ENCODE results near the gene LDB1. TPM values are rescaled to one million over a fixed set of nuclear protein-coding genes. Genes with fewer than 3 reads are reported as not detected.

Gene LDB1
- total RNA-seq (2021; fragmentation: NEBNext Ultra II Directional; extraction: Animal tissue kit (Norgen Biotek cat#: 25700)) = 10 to 100 TPM; 51.6 to 64.8 (median 59.3) TPM
- long read RNA-seq, partial matches to known transcripts = 8 of 9 reads
- long read RNA-seq, other reads (novel, unspliced or antisense) = 1 of 9 reads

- peak; percentile 30; the same call in 1 of the 2 replicates for TF ChIP-seq CTCF (IDR thresholded peaks at IDR 0.05)
- Mint-ChIP-seq H3K4me1 (ENCODE audit: low read depth) (peaks cover 66% of the 10 kb centered on the region), H3K36me3 (ENCODE audit: low read depth) (no peaks in the 10 kb centered on the region)
Observed at GRCh38 chr10:102120142-102120990, at the start of gene LDB1. Gene LDB1 (minus strand): TSS chr10:102120368. CDS start chr10:102120110, 258 bp downstream.

GRCh38 chr10:102167861-102168260 is 47.7 kb upstream of the LDB1 start:
- TF ChIP-seq CTCF (IDR thresholded peaks at IDR 0.05) = no peak
- Mint-ChIP-seq H3K36me3 (ENCODE audit: low read depth) (no peaks in the 10 kb centered on the region), H3K4me3 (no peak overlapping the region), H3K4me1 (ENCODE audit: low read depth) (peaks cover 6% of the 10 kb centered on the region; the same call in 1 of the 2 replicates), H3K27ac (no peak overlapping the region), H3K9me3 (no peaks in the 10 kb centered on the region), H3K27me3 (ENCODE audit: insufficient read depth) (peaks cover 3% of the 10 kb centered on the region)
- no peak for DNase-seq

More at GRCh38 chr10:102120142-102120990, at the start of gene LDB1:
- DNase-seq = peak; percentile 62
- Mint-ChIP-seq H3K27ac (peak within 1 kb of the TSS; percentile 94), H3K9me3 (no peaks in the 10 kb centered on the region), H3K4me3 (peak within 1 kb of the TSS; percentile 91), H3K27me3 (ENCODE audit: insufficient read depth) (peaks cover 2% of the 10 kb centered on the region; the same call in 1 of the 2 replicates)

- Mint-ChIP-seq H3K4me3 (no peak overlapping the region), H3K27ac (no peak overlapping the region), H3K27me3 (ENCODE audit: insufficient read depth) (no peaks in the 10 kb centered on the region; the same call in 1 of the 2 replicates), H3K4me1 (ENCODE audit: low read depth) (peaks cover 14% of the 10 kb centered on the region), H3K9me3 (no peaks in the 10 kb centered on the region), H3K36me3 (ENCODE audit: low read depth) (peaks cover 31% of the 10 kb centered on the region)
- no peak for TF ChIP-seq CTCF (IDR thresholded peaks at IDR 0.05)
- no peak for DNase-seq
Observed at GRCh38 chr10:102163342-102163989, 43.3 kb upstream of the LDB1 start.

- H3K27me3 Mint-ChIP-seq (ENCODE audit: insufficient read depth) = no peaks in the 10 kb centered on the region; the same call in 1 of the 2 replicates
- peaks cover 32% of the 10 kb centered on the region for H3K4me1 Mint-ChIP-seq (ENCODE audit: low read depth)
- H3K36me3 Mint-ChIP-seq (ENCODE audit: low read depth) = peaks cover 56% of the 10 kb centered on the region
- peak overlapping the region; percentile 77 for H3K27ac Mint-ChIP-seq
- no peaks in the 10 kb centered on the region for H3K9me3 Mint-ChIP-seq
- H3K4me3 Mint-ChIP-seq = no peak overlapping the region
- DNase-seq = no peak
- no peak for TF ChIP-seq CTCF (IDR thresholded peaks at IDR 0.05)
Observed at GRCh38 chr10:102159831-102160230, 39.7 kb upstream of the LDB1 start.

GRCh38 chr10:102159051-102159597 is 39.0 kb upstream of the LDB1 start:
- Mint-ChIP-seq H3K4me3 (no peak overlapping the region; the same call in 1 of the 2 replicates), H3K9me3 (no peaks in the 10 kb centered on the region), H3K36me3 (ENCODE audit: low read depth) (peaks cover 59% of the 10 kb centered on the region), H3K27me3 (ENCODE audit: insufficient read depth) (no peaks in the 10 kb centered on the region; the same call in 1 of the 2 replicates), H3K4me1 (ENCODE audit: low read depth) (peaks cover 32% of the 10 kb centered on the region), H3K27ac (peak overlapping the region; percentile 77)
- DNase-seq = peak; percentile 70
- no peak for TF ChIP-seq CTCF (IDR thresholded peaks at IDR 0.05)

Data from HFFc6 (cell line).